MCF 10A (cell line): ENCODE results near the gene C19orf25. TPM values are rescaled to one million over a fixed set of nuclear protein-coding genes. Genes with fewer than 3 reads are reported as not detected.

Experiments used
- BruUV-seq: library from RNA; stranded (reverse); fragments of 400-500 nt; replicated peaks from 2 replicates; lab custom pipeline; 2021; lab: Mats Ljungman, UMichigan
- CTCF ChIA-PET: fragments of 300-600 bp; sonication (Branson Sonifier 250); formaldehyde crosslinking; extraction: SDS; loops from one replicate; lab custom pipeline; 2021; ENCODE audit warnings: antibody characterized with exemption, inconsistent platforms; lab: Yijun Ruan, JAX
- POLR2A ChIA-PET: fragments of 300-600, 350-650 bp; sonication (Branson Sonifier 250); formaldehyde crosslinking; extraction: SDS; loops from one replicate; lab custom pipeline; 2020; ENCODE audit warnings: antibody characterized with exemption, inconsistent platforms; lab: Yijun Ruan, JAX
- DNase-seq: peaks from one replicate; pipeline ENCODE4 v3.0.0-alpha.2; 2018; ENCODE audit not compliant: unreplicated experiment
- H3K27ac Mint-ChIP-seq: one replicate; pipeline ENCODE4 v1.8.0; 2022; ENCODE audit warnings: mild to moderate bottlenecking, low read depth, mixed read lengths; ENCODE audit not compliant: unreplicated experiment
- H3K27me3 Mint-ChIP-seq: one replicate; pipeline ENCODE4 v1.8.0; 2022; ENCODE audit warnings: mixed read lengths; ENCODE audit not compliant: insufficient read depth, unreplicated experiment
- H3K36me3 Mint-ChIP-seq: one replicate; pipeline ENCODE4 v1.8.0; 2022; ENCODE audit warnings: mild to moderate bottlenecking, moderate library complexity, mixed read lengths; ENCODE audit not compliant: insufficient read depth, unreplicated experiment
- H3K4me1 Mint-ChIP-seq: one replicate; pipeline ENCODE4 v1.8.0; 2022; ENCODE audit warnings: mixed read lengths; ENCODE audit not compliant: insufficient read depth, unreplicated experiment
- H3K4me3 Mint-ChIP-seq: one replicate; pipeline ENCODE4 v1.8.0; 2022; ENCODE audit warnings: mild to moderate bottlenecking, moderate library complexity, mixed read lengths; ENCODE audit not compliant: unreplicated experiment
- H3K9me3 Mint-ChIP-seq: one replicate; pipeline ENCODE4 v1.8.0; 2022; ENCODE audit warnings: mixed read lengths; ENCODE audit not compliant: unreplicated experiment
- intact Hi-C: fragments of 100-400 bp; cut with micrococcal nuclease; formaldehyde crosslinking; loops from 2 replicates; pipeline ENCODE4 v1.14.1; 2022
- total RNA-seq: library from RNA; stranded (reverse); gene quantifications from 2 replicates; pipeline ENCODE4 v1.2.3, GENCODE V29; 2022
- TF ChIP-seq, protein P1 (sequence below): fragments of 200-600 bp; IDR thresholded peaks from one replicate; pipeline ENCODE4 v1.8.0; 2022; ENCODE audit warnings: antibody characterized with exemption, mild to moderate bottlenecking; ENCODE audit not compliant: unreplicated experiment

C19orf25 gene
- total RNA-seq, 1 experiment from 2014 or later: 40.5 TPM

DNA sequence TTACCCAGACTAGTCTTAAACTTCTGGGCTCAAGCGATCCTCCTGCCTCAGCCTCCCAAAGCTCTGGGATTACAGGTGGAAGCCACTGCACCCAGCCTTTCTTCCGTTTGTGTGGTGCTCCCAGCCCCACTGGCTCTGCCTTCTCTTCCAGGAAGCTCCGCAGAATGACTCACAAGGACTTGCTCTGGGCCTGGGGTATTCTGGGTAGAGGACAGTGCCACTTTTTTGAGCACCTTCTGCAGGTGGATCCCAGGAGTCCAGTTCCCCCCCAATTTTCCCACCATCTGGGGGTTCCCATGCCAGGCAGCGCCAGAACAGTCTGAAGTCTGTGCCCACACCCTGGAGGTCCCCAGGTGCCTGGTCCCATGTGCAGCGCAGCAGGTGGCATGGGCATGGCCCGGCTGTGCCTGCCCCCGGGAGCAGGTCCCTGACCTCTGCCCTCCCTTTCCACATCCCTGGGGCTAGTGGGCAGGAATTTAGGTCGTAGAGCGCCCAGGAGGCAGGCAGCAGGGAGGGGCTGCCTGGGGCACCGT lies 13.5 kb upstream of the C19orf25 start:
- Mint-ChIP-seq H3K4me3 (peak overlapping the region; percentile 79), H3K27ac (no peak overlapping the region), H3K9me3 (no peaks in the 10 kb centered on the region), H3K27me3 (no peaks in the 10 kb centered on the region), H3K36me3 (no peaks in the 10 kb centered on the region), H3K4me1 (peaks cover 7% of the 10 kb centered on the region)
- no TSS peak for BruUV-seq
- ChIA-PET CTCF (interaction anchor here (0.7 kb wide), 1 partner anchor 75 kb away, joined by 3 read pairs; no protein-coding TSS in a partner anchor), POLR2A (interaction anchor here (2.2 kb wide), 1 partner anchor 101 kb away, joined by 6 read pairs; no protein-coding TSS in a partner anchor)
- intact Hi-C loops: no loop called here
- DNase-seq: peak; percentile 58
- TF ChIP-seq, protein P1, sequence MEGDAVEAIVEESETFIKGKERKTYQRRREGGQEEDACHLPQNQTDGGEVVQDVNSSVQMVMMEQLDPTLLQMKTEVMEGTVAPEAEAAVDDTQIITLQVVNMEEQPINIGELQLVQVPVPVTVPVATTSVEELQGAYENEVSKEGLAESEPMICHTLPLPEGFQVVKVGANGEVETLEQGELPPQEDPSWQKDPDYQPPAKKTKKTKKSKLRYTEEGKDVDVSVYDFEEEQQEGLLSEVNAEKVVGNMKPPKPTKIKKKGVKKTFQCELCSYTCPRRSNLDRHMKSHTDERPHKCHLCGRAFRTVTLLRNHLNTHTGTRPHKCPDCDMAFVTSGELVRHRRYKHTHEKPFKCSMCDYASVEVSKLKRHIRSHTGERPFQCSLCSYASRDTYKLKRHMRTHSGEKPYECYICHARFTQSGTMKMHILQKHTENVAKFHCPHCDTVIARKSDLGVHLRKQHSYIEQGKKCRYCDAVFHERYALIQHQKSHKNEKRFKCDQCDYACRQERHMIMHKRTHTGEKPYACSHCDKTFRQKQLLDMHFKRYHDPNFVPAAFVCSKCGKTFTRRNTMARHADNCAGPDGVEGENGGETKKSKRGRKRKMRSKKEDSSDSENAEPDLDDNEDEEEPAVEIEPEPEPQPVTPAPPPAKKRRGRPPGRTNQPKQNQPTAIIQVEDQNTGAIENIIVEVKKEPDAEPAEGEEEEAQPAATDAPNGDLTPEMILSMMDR: no peak

DNA sequence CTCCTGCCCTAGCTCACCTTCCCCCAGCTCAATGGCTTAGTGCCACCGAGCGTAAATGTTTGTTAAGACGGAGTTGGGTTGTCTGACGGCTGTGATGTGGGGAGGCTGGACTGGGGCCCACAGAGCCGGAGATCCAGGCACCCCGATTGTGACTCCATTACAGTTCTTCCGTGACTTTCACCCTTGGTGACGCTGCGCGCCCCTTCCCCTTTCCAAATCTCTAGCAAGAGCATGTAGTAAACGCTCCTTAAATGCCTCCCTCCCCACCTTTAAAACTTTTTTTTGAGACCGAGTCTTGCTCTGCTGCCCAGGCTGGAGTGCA lies 12.8 kb upstream of the C19orf25 start:
- Mint-ChIP-seq H3K4me1 (peaks cover 7% of the 10 kb centered on the region), H3K9me3 (no peaks in the 10 kb centered on the region), H3K36me3 (no peaks in the 10 kb centered on the region), H3K4me3 (peak overlapping the region; percentile 79), H3K27ac (no peak overlapping the region), H3K27me3 (no peaks in the 10 kb centered on the region)
- intact Hi-C loops: no loop called here
- ChIA-PET CTCF (interaction anchor here (0.7 kb wide), 1 partner anchor 74 kb away, joined by 3 read pairs; no protein-coding TSS in a partner anchor), POLR2A (interaction anchor here (2.2 kb wide), 1 partner anchor 102 kb away, joined by 6 read pairs; no protein-coding TSS in a partner anchor)
- DNase-seq: no peak
- TF ChIP-seq, protein P1: no peak
- no TSS peak for BruUV-seq

DNA sequence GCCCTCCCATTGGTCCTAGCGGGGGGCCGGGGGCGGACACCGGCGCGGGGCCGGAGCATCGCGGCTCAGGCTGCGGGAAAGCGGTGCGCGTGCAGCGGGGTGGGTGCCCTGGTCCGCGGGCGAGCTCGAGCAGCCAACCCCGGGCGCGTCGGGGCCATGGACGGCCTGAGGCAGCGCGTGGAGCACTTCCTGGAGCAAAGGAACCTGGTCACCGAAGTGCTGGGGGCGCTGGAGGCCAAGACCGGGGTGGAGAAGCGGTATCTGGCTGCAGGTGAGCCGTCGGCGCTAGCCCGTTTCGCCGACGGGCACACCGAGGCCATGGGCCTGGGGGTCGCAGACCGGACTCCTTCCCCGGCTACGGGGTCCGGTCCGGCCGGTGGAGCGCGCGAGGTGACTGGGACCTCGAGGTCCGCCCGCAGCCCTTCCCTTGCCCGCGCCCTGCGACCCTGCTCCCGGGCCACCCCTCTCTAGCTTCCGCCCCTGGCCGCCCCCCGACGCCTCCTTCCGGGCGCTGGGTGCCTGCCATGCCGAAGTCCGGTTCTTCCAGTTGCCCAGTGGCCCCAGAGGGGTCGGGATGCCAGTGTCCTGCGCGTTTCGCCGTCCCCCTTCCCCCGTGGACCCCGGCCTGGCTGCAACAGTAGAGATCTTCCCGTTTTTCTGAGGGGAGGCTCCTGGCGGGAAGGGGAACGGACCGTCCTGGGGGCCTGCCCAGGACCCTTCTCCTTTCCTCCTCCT lies 12.3 kb upstream of the C19orf25 start, which contains the start of gene REEP6:
REEP6 (plus strand) TSS at position 68 of the 735 bp plus-strand sequence; CDS start at position 157, 89 bp downstream.
- CTCF ChIA-PET: interaction anchor here (0.6 kb wide), 1 partner anchor 238 kb away, joined by 3 read pairs; no protein-coding TSS in a partner anchor
- Mint-ChIP-seq H3K4me3 (peak within 1 kb of the TSS; percentile 79), H3K4me1 (peaks cover 7% of the 10 kb centered on the region), H3K27me3 (no peaks in the 10 kb centered on the region), H3K9me3 (no peaks in the 10 kb centered on the region), H3K36me3 (no peaks in the 10 kb centered on the region), H3K27ac (no peak within 1 kb of the TSS)
- BruUV-seq: no TSS peak
- intact Hi-C loops: no loop called here
- no peak for DNase-seq
- POLR2A ChIA-PET: interaction anchor here (0.6 to 2.2 kb wide), 10 partner anchors 12 to 1292 kb away, joined by 3 to 6 read pairs (median 3); partner anchors contain the start of gene C19orf25
- TF ChIP-seq, protein P1: no peak
